ENCODE results near the gene C10orf53.

The C10orf53 gene

DNA sequence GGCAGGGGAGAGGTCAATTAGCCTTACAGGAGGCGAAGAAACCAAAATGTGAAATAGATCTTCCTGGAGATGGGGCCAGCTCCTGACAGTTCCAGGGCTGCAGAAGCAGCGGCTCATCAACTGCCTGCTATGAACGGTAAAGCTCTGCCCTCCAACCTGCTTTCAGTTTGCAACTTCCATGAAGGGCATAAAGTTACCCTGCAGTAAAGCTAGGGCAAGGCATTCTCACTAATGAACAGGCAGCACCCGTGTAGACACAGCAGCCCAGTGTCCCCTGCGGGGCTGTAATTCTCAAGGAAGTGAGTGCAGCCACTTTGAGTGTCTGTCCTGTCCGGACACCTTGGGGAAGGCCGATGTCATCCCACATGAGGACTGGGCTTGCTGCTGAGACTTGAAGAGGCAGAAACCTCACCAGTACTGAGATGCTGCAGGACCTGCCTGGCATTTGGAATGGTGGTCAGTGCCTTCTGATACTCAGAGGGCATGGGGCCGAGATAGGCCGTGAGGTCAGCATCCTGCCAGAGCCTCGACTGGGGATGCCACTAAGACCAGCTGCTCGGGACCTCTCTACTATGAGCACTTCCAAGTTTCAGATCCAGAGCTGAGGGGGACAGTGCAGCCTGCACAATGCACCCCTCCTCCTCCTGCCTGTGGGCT is 26.1 kb upstream of the C10orf53 start:
- no peaks in the 10 kb centered on the region for H3K36me3 ChIP-seq (ENCODE audit: insufficient read depth, low read length)
- H3K27ac ChIP-seq (ENCODE audit: low read depth, low read length), result no peak overlapping the region
- H3K27me3 ChIP-seq (ENCODE audit: insufficient read depth, low read length), result peaks cover 4% of the 10 kb centered on the region
- no peaks in the 10 kb centered on the region for H3K9me3 ChIP-seq (ENCODE audit: insufficient read depth, low read depth, low read length)
- no peak overlapping the region for H3K9ac ChIP-seq (ENCODE audit: low read depth, low read length)
- H3K4me1 ChIP-seq (ENCODE audit: insufficient read depth, low read length), result peaks cover 9% of the 10 kb centered on the region; the same call in 1 of the 2 replicates
- no peak overlapping the region for H3K4me3 ChIP-seq (ENCODE audit: low read length)
- 91% methylated on average over 11 of the region's 11 CpGs for WGBS

DNA sequence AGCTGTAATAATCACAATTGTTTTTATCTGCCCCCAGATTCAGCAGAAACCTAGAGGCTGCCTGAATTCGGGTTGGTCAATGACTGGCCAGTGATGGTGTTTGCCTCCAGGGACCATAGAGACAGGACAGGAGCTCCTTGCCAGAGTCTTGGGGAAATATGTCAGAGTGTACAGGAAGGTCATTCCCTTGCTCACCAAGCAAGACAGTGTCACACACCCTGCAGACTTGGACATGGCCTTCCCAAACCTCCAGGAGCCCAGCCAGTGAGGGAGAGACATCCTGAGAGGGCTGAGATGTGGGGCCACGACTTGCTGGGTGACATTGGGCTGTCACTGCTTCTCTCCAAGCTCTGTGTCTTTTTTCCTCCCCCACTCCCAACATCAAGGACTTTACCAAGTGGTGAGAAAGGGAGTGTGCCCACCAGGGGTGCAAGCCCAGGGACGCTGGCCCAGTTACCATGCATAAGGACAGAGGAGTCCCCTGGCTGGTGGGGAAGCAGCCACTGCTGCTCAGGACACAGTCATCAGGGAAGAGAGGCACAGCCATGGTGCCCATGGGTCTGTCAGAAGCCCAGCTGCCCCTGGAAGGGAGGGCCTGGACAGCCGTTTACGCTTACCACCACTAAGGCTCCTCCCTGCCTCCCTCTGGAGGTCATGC is 25.3 kb upstream of the C10orf53 start:
- Histone ChIP-seq H3K4me3 (ENCODE audit: low read length) (no peak overlapping the region), H3K36me3 (ENCODE audit: insufficient read depth, low read length) (no peaks in the 10 kb centered on the region), H3K9me3 (ENCODE audit: insufficient read depth, low read depth, low read length) (0 out of 2 replicates have a peak, but pooled peaks cover 4% of the 10 kb centered on the region), H3K27me3 (ENCODE audit: insufficient read depth, low read length) (no peaks in the 10 kb centered on the region; the same call in 1 of the 2 replicates), H3K9ac (ENCODE audit: low read depth, low read length) (no peak overlapping the region), H3K27ac (ENCODE audit: low read depth, low read length) (no peak overlapping the region), H3K4me1 (ENCODE audit: insufficient read depth, low read length) (peaks cover 6% of the 10 kb centered on the region; the same call in 1 of the 2 replicates)
- 80% methylated on average over 5 of the region's 5 CpGs for WGBS

DNA sequence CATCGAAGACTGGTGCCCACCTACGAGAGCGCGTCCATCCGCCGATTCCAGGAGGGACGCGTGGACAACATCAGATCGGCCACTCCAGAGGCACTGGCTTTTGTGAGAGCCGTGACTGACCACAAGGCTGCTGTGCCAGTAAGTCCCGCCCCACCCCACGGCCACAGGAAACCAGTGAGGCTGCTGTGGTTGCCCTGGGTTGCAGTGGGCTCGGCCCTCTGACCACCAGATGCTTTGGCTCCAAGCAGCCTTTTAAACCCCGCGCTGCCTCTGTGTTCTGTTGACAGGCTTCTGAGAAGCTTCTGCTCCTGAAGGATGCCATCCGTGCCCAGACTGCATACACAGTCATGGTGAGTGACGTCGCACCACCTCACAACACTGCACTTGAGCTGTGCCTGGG is 24.4 kb upstream of the C10orf53 start:
- Histone ChIP-seq H3K4me1 (ENCODE audit: insufficient read depth, low read length) (no peaks in the 10 kb centered on the region), H3K4me3 (ENCODE audit: low read length) (no peak overlapping the region), H3K27ac (ENCODE audit: low read depth, low read length) (no peak overlapping the region), H3K36me3 (ENCODE audit: insufficient read depth, low read length) (no peaks in the 10 kb centered on the region), H3K27me3 (ENCODE audit: insufficient read depth, low read length) (no peaks in the 10 kb centered on the region; the same call in 1 of the 2 replicates), H3K9ac (ENCODE audit: low read depth, low read length) (no peak overlapping the region), H3K9me3 (ENCODE audit: insufficient read depth, low read depth, low read length) (0 out of 2 replicates have a peak, but pooled peaks cover 7% of the 10 kb centered on the region)
- 96% methylated on average over 18 of the region's 18 CpGs for WGBS

DNA sequence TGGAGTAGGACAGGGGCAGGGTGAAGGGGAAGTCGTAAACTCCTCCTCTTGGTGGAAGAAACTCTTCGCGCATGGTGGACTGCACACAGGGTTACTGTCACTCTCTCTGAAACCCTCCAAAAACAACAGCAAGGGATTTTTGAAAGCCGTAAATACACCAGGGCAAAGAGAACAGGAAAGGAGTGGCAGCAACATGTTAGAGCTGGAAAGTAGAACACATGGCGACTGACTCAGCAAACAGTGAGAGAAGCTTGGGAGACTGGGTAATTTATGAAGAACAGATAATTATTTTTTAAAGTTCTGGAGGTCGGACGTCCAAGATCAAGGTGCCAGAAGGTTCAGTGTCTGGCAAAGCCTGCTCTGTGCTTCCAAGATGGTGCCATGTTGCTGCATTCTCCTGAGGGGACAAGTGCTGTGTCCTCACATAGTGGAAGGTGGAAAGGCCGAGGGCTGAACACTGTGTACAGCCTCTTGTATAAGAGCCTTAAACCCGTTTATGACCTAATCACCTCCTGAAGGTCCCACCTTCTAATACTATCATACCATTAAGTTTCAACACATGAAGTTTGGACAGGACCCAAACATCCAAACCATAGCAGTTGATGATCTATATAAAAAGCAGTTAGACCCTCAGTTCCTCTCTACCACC is 22.5 kb upstream of the C10orf53 start:
- no peak overlapping the region for H3K4me3 ChIP-seq (ENCODE audit: low read length)
- 93% methylated on average over 9 of the region's 9 CpGs for WGBS

DNA sequence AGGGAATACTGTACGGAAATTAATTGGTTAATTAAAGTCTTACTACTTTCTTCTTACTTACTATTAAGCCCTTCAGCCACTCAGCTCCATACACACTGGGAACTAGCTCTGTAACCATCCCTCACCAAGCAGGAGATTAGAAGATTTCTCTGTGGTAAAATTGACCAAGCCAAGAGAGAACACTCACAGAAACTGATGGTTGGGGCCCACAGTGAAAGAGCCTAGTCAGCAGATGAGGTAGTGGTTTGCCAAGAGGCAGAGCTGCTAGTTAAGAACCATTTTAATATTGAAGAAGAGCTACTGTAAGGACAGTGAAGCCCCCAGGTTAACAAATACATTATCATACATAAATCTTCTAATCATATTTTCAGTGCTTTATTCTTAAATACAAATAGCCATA is 21.8 kb upstream of the C10orf53 start:
- H3K27ac ChIP-seq (ENCODE audit: low read depth, low read length), result no peak overlapping the region
- H3K9ac ChIP-seq (ENCODE audit: low read depth, low read length), result no peak overlapping the region
- H3K9me3 ChIP-seq (ENCODE audit: insufficient read depth, low read depth, low read length), result 0 out of 2 replicates have a peak, but pooled peaks cover 7% of the 10 kb centered on the region
- H3K4me3 ChIP-seq (ENCODE audit: low read length), result no peak overlapping the region
- H3K27me3 ChIP-seq (ENCODE audit: insufficient read depth, low read length), result peaks cover 16% of the 10 kb centered on the region
- no peaks in the 10 kb centered on the region for H3K36me3 ChIP-seq (ENCODE audit: insufficient read depth, low read length)
- WGBS, result no CpG with 5 or more reads among the region's 1 CpG
- no peaks in the 10 kb centered on the region for H3K4me1 ChIP-seq (ENCODE audit: insufficient read depth, low read length)

More for the DNA sequence above, 22.5 kb upstream of the C10orf53 start:
- Histone ChIP-seq H3K9ac (ENCODE audit: low read depth, low read length) (no peak overlapping the region), H3K9me3 (ENCODE audit: insufficient read depth, low read depth, low read length) (0 out of 2 replicates have a peak, but pooled peaks cover 7% of the 10 kb centered on the region), H3K36me3 (ENCODE audit: insufficient read depth, low read length) (no peaks in the 10 kb centered on the region), H3K27ac (ENCODE audit: low read depth, low read length) (no peak overlapping the region), H3K27me3 (ENCODE audit: insufficient read depth, low read length) (peaks cover 11% of the 10 kb centered on the region), H3K4me1 (ENCODE audit: insufficient read depth, low read length) (no peaks in the 10 kb centered on the region)

DNA sequence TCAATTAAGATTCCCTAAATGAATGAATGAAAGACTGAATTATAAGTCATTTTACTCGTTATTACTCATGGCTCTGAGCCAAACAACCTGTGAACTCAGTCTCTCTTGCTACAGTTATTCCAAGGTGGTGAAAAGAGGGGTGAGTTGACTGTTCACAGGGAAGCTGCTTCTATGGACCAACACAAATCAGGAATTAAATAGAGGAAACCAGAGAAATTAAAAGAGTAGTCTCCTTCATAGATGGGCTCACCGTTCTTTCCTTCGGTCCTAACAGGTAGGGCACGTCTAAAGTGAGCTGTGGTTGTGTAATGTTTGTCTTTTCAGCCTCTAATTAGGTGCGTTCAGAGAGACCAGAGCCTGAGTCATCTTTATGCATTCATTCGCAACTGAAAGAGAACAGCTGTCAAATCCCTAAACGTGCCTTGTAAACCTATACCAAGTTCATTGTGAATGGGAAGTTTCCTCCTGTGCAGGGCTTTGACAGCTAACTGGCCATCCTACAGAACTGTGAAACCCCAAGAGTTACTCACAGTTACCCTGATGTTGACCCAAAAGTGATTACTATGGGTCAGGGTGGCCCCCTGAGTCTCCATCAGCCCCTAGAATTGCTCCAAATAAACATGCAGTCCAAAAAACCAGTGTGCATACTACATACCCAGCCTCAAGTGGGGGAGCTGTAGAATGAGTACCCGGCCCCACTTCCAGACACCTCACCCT is 18.2 kb upstream of the C10orf53 start:
- Histone ChIP-seq H3K9me3 (ENCODE audit: insufficient read depth, low read depth, low read length) (0 out of 2 replicates have a peak, but pooled peaks cover 7% of the 10 kb centered on the region), H3K9ac (ENCODE audit: low read depth, low read length) (no peak overlapping the region), H3K4me1 (ENCODE audit: insufficient read depth, low read length) (no peaks in the 10 kb centered on the region), H3K27me3 (ENCODE audit: insufficient read depth, low read length) (peaks cover 20% of the 10 kb centered on the region), H3K36me3 (ENCODE audit: insufficient read depth, low read length) (no peaks in the 10 kb centered on the region), H3K27ac (ENCODE audit: low read depth, low read length) (no peak overlapping the region), H3K4me3 (ENCODE audit: low read length) (no peak overlapping the region)
- 39% methylated on average over 8 of the region's 8 CpGs for WGBS

DNA sequence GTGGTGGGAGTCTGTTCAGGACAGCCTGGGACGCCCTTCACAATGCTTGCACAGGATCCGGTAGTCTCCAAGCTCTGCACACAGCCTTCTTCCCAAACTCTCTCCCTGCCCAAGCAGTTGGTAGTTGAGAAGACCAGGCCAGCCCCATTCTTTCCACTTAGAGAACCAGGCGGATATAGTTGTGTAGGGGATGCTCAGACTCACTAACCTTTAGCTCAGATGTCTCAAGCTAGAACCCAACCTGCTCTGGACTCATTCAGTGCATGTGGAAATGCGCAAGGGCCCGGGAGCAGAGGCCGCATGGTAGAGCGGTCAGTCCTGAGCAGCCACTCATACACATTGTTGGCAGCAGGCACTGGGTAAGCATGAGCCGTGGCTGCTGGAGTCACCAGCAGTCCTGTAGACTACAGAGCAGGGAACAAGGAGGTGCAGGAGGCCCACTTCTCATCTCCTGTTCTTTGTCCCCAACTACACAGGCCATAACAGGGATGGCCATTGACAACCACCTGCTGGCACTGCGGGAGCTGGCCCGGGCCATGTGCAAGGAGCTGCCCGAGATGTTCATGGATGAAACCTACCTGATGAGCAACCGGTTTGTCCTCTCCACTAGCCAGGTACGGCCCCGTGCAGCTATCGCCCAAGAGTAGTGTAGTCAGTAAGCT is 17.2 kb upstream of the C10orf53 start:
- Histone ChIP-seq H3K9ac (ENCODE audit: low read depth, low read length) (no peak overlapping the region), H3K9me3 (ENCODE audit: insufficient read depth, low read depth, low read length) (0 out of 2 replicates have a peak, but pooled peaks cover 7% of the 10 kb centered on the region), H3K27me3 (ENCODE audit: insufficient read depth, low read length) (peaks cover 20% of the 10 kb centered on the region), H3K36me3 (ENCODE audit: insufficient read depth, low read length) (no peaks in the 10 kb centered on the region), H3K4me1 (ENCODE audit: insufficient read depth, low read length) (no peaks in the 10 kb centered on the region), H3K27ac (ENCODE audit: low read depth, low read length) (no peak overlapping the region), H3K4me3 (ENCODE audit: low read length) (no peak overlapping the region)
- 89% methylated on average over 14 of the region's 15 CpGs for WGBS

DNA sequence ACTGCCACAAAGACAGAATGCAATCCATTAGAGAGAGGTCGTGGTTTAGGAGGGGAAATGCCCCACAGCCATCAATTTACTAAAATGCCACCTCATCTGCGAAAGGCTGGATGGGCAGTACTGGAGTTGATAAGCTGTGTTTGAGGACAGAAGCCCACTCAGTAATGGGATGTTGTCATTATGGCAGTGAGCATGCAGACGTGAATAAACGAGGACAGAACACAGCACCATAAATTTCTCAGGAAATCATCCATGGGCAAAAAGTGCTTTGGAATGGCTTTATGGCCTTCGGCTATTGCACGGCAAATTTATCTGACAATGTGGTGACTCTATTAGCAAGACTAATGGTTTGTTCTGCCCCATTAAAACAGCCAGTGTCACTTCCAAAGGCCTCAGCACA is 15.9 kb upstream of the C10orf53 start:
- H3K4me3 ChIP-seq (ENCODE audit: low read length), result no peak overlapping the region
- H3K27me3 ChIP-seq (ENCODE audit: insufficient read depth, low read length), result peaks cover 25% of the 10 kb centered on the region
- no peak overlapping the region for H3K27ac ChIP-seq (ENCODE audit: low read depth, low read length)
- 0 out of 2 replicates have a peak, but pooled peaks cover 7% of the 10 kb centered on the region for H3K9me3 ChIP-seq (ENCODE audit: insufficient read depth, low read depth, low read length)
- 89% methylated on average over 5 of the region's 6 CpGs for whole genome bisulfite sequencing
- H3K4me1 ChIP-seq (ENCODE audit: insufficient read depth, low read length), result no peaks in the 10 kb centered on the region
- no peak overlapping the region for H3K9ac ChIP-seq (ENCODE audit: low read depth, low read length)
- H3K36me3 ChIP-seq (ENCODE audit: insufficient read depth, low read length), result no peaks in the 10 kb centered on the region

DNA sequence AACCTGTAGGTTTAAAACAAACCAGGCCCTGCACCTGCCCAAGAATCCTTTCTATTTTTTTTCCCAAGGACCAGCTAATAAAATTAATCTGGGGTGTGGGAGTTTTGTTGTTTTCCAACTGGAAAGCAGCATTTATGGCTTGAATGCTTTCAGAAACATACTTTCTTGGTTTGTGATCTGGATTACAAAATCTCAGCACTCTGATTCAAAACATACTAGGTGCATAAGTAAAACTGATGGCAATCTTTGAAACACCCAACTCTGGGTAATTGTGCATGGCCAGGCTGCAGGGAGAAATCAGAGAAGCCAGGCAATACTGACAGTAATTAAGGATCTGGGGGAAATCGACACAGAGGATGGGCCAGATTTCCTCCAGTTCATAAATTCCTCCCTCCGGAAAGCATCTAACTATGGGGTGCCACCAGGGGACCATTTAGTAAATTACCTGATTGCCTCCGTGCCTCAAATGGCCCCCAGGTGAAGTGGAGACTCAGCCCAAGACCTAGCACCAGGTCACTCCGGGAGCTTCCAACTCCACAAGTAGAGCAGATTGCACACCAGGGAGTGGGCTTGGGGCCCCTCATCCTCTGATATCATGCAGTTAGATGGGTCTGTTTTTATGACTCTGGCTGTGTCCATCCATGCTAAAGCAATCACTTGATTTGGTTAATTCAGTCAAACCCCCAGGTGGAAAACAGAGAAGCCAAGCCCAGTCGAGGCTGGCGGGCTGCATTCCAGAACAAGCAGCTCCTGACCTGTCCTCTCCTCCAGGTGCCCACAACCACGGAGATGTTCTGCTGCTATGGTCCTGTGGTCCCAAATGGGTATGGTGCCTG is 15.2 kb upstream of the C10orf53 start:
- Histone ChIP-seq H3K4me1 (ENCODE audit: insufficient read depth, low read length) (no peaks in the 10 kb centered on the region), H3K27me3 (ENCODE audit: insufficient read depth, low read length) (peaks cover 29% of the 10 kb centered on the region), H3K36me3 (ENCODE audit: insufficient read depth, low read length) (no peaks in the 10 kb centered on the region), H3K9ac (ENCODE audit: low read depth, low read length) (no peak overlapping the region), H3K4me3 (ENCODE audit: low read length) (no peak overlapping the region), H3K27ac (ENCODE audit: low read depth, low read length) (no peak overlapping the region), H3K9me3 (ENCODE audit: insufficient read depth, low read depth, low read length) (0 out of 2 replicates have a peak, but pooled peaks cover 2% of the 10 kb centered on the region)
- WGBS, result 91% methylated on average over 7 of the region's 7 CpGs

DNA sequence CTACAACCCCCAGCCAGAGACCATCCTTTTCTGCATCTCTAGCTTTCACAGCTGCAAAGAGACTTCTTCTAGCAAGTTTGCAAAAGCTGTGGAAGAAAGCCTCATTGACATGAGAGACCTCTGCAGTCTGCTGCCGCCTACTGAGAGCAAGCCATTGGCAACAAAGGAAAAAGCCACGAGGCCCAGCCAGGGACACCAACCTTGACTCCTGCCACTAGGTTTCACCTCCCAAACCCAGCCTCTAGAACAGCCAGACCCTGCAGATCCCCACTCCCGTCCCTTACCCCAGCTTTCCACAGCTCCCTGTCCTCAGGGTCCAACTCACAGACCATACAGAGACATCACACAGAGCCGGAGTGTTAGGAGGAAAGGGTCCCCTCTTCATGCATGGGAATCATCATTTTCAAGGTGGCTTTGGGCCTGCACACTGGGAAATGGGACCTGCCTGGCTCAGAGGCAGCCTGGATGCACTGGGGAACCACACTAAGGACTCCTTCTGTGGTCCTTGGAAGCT is 14.6 kb upstream of the C10orf53 start:
- no peaks in the 10 kb centered on the region for H3K4me1 ChIP-seq (ENCODE audit: insufficient read depth, low read length)
- H3K9ac ChIP-seq (ENCODE audit: low read depth, low read length), result no peak overlapping the region
- H3K9me3 ChIP-seq (ENCODE audit: insufficient read depth, low read depth, low read length), result no peaks in the 10 kb centered on the region
- peaks cover 31% of the 10 kb centered on the region for H3K27me3 ChIP-seq (ENCODE audit: insufficient read depth, low read length)
- H3K4me3 ChIP-seq (ENCODE audit: low read length), result no peak overlapping the region
- no peak overlapping the region for H3K27ac ChIP-seq (ENCODE audit: low read depth, low read length)
- WGBS, result 78% methylated on average over 4 of the region's 4 CpGs
- H3K36me3 ChIP-seq (ENCODE audit: insufficient read depth, low read length), result no peaks in the 10 kb centered on the region

Measured in HUES64 (cell line).